IMR-90 (cell line): ENCODE data around the gene FOXP1.

Source experiments
- CTCF ChIP-seq: conservative IDR thresholded peaks from 2 replicates; pipeline ENCODE4 v1.5.1; 2012; ENCODE audit warnings: mild to moderate bottlenecking, low read depth, low read length, improper control_type of control experiment
- POLR2A ChIP-seq: IDR thresholded peaks from 2 replicates; pipeline ENCODE4 v1.6.1; 2012; ENCODE audit warnings: mild to moderate bottlenecking, low read depth, low read length
- RAD21 ChIP-seq: IDR thresholded peaks from 2 replicates; pipeline ENCODE4 v1.6.1; 2012; ENCODE audit warnings: low read length, improper control_type of control experiment
- RCOR1 ChIP-seq: IDR thresholded peaks from 2 replicates; pipeline ENCODE4 v1.6.1; 2012; ENCODE audit warnings: mild to moderate bottlenecking, low read length, improper control_type of control experiment; ENCODE audit not compliant: insufficient replicate concordance

- TF ChIP-seq CTCF (no peak), POLR2A (no peak), RCOR1 (no peak), RAD21 (no peak)
Observed at GRCh38 chr3:71566776-71567175, 16.8 kb downstream of the FOXP1 start.
